Inflammatory macrophage treated with lipopolysaccharide for 1 hour (primary cell): ENCODE data around the gene DPP3.
"Not testable (repeated sequence)": the region's sequence is repeated elsewhere in the genome, so short reads cannot be mapped to it uniquely, and the experiment has no call there.

ENCODE experiments used
- DNase-seq, 2 donors: peaks; one replicate each; pipeline ENCODE4 v3.0.0-alpha.2; 2020 to 2022

The DPP3 gene, protein sequence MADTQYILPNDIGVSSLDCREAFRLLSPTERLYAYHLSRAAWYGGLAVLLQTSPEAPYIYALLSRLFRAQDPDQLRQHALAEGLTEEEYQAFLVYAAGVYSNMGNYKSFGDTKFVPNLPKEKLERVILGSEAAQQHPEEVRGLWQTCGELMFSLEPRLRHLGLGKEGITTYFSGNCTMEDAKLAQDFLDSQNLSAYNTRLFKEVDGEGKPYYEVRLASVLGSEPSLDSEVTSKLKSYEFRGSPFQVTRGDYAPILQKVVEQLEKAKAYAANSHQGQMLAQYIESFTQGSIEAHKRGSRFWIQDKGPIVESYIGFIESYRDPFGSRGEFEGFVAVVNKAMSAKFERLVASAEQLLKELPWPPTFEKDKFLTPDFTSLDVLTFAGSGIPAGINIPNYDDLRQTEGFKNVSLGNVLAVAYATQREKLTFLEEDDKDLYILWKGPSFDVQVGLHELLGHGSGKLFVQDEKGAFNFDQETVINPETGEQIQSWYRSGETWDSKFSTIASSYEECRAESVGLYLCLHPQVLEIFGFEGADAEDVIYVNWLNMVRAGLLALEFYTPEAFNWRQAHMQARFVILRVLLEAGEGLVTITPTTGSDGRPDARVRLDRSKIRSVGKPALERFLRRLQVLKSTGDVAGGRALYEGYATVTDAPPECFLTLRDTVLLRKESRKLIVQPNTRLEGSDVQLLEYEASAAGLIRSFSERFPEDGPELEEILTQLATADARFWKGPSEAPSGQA

GRCh38 chr11:66480117-66480938 lies at the start of gene DPP3:
Gene DPP3, plus strand, starts transcription at chr11:66480434. Its CDS starts 1,767 bp downstream, at chr11:66482201.
- DNase-seq: peak; percentile 97 to 98

DNA sequence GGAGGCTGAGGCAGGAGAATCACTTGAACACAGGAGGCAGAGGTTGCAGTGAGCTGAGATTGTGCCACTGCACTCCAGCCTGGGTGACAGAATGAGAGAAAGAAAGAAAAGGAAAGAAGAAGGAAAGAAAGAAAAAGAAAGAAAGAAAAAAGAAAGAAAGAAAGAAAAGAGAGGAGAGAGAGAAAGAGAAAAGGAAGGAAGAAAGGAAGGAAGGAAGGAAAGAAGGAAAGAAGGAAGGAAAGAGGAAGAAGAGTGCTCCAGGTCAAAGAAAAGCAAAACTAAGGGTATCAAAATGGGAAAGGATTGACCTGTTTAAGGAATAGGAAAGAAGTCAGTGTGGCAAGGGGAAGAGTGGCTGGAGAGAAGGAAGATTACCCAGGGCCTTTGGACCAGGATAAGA lies 48.9 kb upstream of the DPP3 start:
- not testable (repeated sequence) for DNase-seq

GRCh38 chr11:66431871-66432329 lies 48.3 kb upstream of the DPP3 start:
- DNase-seq: not testable (repeated sequence)

- peak; percentile 37 to 50 for DNase-seq
These were observed 47.6 kb upstream of the DPP3 start for GRCh38 chr11:66432597-66432996.

DNA sequence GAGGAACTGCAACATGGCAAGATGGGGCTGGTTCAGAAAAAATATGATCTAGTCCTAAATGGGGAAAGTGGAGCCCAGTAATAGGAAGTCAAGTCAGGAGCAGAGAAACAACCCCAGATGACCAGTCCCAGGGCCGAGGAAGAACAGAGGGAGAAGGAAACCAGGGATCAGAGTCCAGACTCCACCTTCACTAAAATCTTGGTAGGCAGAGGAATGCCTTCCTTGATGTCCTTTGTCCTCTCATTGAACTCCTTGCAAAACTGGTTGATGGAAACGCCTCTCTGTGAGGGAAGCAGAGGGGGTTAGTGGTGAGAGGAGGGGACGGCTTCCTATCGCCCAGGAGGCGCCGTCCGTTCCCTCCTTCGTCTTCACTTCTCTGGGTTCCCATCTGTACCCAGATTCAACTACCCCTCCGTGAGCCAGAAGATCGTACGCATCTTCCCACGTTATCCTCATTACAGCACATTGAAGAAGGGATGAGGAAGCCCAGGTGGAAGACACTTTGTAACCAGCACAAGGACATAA lies 42.2 kb upstream of the DPP3 start:
- no peak for DNase-seq

GRCh38 chr11:66438504-66439466 lies 41.4 kb upstream of the DPP3 start, which contains the start of gene MRPL11:
Gene MRPL11, minus strand, starts transcription at chr11:66438848. Its CDS starts 94 bp downstream, at chr11:66438754.
- DNase-seq: peak; percentile 83 to 95

DNA sequence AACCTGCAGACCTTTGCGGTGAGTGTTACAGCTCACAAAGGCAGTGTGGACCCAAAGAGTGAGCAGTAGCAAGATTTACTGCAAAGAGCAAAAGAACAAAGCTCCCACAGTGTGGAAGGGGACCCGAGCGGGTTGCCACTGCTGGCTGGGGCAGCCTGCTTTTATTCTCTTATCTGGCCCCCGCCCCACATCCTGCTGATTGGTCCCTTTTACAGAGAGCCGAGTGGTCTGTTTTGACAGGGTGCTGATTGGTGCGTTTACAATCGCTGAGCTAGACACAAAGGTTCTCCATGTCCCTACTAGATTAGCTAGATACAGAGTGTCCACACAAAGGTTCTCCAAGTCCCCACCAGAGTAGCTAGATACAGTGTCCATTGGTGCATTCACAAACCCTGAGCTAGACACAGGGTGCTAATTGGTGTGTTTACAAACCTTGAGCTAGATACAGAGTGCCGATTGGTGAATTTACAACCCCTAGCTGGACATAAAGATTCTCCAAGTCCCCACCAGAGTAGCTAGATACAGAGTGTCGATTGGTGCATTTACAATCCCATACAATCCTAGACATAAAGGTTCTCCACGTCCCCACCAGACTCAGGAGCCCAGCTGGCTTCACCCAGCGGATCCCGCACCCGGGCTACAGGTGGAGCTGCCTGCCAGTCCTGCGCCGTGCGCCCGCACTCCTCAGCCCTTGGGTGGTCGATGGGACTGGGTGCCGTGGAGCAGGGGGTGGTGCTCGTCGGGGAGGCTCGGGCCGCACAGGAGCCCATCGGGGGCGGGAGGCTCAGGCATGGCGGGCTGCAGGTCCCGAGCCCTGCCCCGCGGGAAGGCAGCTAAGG lies 39.9 kb upstream of the DPP3 start:
- DNase-seq: not testable (repeated sequence)

- not testable (repeated sequence) for DNase-seq
These were observed 39.3 kb upstream of the DPP3 start for GRCh38 chr11:66440940-66441282.

DNA sequence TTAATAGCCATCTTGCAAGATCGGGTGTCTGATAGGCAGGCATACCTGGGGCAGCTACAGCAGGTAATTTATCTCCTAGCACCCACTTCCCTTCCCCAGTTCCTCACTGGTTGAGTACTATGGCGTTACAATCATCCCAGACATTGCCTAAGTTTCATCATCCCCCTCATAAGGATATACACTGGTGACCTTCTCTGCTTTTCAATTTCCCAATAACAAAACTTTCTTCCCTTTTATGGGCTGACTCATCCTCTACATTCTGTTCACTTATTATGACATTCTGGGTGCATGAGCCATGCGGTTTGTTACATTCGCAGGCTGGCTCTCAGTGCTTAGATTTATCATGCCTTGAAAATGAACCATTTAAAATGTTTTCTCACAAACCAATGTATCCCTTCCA lies 36.6 kb upstream of the DPP3 start:
- DNase-seq: peak; percentile 93 to 97

GRCh38 chr11:66447012-66447411 lies 33.2 kb upstream of the DPP3 start:
- no peak for DNase-seq

DNA sequence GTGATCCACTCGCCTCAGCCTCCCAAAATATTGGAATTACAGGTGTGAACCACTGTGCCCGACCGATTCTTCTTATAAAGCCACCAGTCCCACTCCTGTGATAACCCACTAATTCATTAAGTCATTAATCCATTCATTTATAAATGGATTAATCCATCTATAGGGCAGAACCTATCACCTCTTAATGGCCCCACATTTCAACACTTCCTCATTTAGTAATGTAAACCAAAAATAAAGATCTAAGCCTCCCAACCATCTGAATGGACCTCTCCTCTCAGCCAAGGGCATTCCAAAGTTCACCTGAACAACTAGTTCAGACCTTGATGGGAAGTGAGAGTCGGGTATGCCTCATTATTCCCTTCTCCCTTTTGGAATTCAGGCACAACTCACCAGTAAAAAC lies 31.7 kb upstream of the DPP3 start:
- DNase-seq: no peak

DNA sequence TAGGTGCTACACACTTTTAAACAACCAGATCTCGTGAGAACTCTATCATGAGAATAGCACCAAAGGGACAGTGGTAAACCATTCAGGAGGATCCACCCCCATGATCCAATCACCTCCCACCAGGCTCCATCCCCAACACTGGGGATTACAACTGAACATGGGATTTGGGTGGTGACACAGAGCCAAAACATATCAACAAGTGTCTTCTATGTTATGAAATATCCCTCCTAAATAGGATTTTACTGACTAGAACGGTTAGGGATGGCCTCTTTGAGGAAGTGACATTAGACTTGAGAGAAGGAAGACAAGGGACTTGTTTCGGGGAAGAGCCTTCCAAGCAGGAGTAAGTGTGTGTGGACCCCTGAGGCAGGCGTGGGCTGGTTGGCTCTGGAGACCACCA lies 29.7 kb upstream of the DPP3 start:
- DNase-seq: peak; percentile 41 to 65

GRCh38 chr11:66451663-66452062 lies 28.6 kb upstream of the DPP3 start:
- DNase-seq: no peak

GRCh38 chr11:66454247-66454646 lies 26.0 kb upstream of the DPP3 start:
- no peak for DNase-seq

- no peak for DNase-seq
These were observed 25.4 kb upstream of the DPP3 start for GRCh38 chr11:66454828-66455227.

GRCh38 chr11:66457826-66458225 lies 22.4 kb upstream of the DPP3 start:
- DNase-seq: no peak

- DNase-seq: peak; percentile 27 to 33
These were observed 21.0 kb upstream of the DPP3 start for GRCh38 chr11:66459138-66459778.

DNA sequence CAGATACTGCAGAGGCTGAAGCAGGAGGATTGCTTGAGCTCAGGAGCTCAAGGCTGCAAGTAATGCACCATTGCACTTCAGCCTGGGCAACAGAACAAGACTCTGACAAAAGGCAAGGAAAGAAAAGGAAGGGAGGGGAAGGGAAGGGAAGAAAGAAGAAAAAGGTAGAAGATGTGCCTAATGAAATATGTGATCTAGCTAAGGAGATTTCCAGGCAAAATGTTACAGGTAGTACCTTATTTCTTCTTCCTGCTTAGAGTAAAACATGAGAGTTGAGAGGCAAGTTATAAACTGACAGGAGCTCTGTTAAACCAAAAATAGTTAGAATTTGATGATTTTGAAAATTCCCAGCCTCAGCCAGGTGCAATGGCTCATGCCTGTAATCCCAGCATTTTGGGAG lies 18.2 kb upstream of the DPP3 start:
- DNase-seq: no peak

DNA sequence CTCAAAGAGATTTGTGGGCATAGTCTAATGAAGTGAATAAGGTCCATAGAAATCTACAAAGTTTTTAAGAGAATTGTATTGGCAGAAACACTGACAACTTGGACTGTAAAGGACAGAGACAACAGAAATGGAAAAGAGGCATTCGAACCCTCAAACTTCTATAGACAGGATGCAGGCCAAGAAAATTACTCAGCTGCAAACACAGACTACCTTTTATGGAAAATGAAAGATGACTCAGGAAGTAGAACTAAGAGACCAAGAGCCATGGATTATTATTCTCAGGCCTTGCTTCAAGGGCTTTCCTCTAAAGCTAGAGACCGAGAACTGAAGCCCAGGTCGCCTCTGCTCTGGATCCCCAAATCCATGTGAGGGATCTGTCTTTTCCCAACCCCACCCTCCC lies 17.3 kb upstream of the DPP3 start:
- no peak for DNase-seq

- DNase-seq: not testable (repeated sequence)
These were observed 16.1 kb upstream of the DPP3 start for GRCh38 chr11:66464116-66464515.
